Measurements from ENCODE around the gene TMEM91.

Gene TMEM91

DNA sequence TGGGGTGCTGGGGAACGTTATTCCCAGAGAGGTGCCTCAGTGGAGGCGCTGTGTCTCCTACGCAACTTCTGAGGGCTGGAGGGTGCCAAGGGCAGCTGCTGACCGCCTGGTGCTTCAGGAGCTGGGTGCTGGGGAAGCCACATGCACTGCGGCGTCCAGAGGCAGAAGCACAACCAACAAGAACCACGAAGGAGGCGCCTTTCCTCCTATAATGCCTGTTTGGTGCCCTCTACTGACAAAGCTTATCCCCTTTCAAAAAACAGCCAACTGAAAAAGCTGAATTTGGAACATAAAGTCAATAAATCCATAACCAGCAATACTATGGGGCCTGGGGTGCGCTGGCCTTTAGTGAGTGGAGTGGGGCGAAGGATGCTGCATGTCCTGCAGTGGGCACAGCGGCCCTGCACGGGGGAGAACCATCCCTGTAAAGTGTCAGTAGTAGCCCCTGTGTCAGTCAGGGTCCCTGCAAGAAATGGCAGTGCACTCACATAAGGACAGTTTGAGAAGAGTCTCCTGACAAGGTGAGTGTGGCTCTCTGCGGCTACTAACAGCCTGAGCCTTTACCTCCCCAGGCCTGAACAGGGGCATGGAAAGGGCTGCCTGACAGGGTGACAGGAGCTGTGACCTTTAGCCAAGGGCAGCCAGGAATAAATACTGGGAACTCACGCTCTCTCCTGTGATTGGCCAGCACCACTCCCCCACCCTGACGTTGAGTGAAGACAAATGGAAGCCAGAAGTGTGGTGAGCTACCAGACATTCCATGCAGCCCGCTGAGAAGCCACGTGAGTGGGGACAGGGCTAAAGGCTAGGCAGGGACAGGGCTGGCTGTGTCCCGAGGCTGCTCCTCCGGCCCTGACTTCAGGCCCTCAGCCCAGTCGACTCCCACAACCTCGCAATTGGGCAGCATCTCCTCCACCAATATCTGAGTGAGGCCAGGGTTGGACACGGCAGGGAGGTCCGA lies 55.4 kb downstream of the TMEM91 start:
- TF ChIP-seq POLR2A (IDR thresholded peaks at IDR 0.05; ENCODE audit: low read length), result no peak
- no peak for TF ChIP-seq GATA1 (IDR thresholded peaks at IDR 0.05; ENCODE audit: low read depth, low read length)
- peak; percentile 30 to 35 for DNase-seq

DNA sequence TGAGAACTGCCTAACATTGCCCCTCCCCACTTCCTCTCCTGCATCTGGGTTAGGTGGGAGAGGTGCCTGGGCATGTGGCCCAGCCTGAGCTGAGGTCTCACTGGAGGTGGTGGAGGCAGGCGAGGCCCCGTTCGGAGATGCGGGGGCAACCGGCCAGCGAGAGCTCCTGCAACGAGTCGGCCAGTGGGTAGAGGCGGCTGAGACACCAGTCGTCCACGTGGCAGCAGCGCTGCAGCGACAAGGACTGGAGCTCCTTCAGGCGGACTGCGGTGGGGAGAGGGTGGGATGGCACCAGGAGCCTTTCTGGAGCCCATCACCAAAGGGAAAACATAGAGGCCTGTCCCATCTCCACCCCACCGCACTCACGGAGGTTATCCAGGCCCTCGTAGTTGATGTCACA lies 56.8 kb downstream of the TMEM91 start:
- TF ChIP-seq POLR2A (IDR thresholded peaks at IDR 0.05; ENCODE audit: low read length) (no peak), GATA1 (IDR thresholded peaks at IDR 0.05; ENCODE audit: low read depth, low read length) (no peak)

More for the DNA sequence above, 56.8 kb downstream of the TMEM91 start:
- DNase-seq, result no peak
